ENCODE data around the gene PDE1A.

GRCh38 chr2:182324665-182325064, 102.2 kb downstream of the PDE1A start:
- TF ChIP-seq CTCF (IDR thresholded peaks at IDR 0.05) (peak in 1 of 6 experiments; percentile 22), POLR2A (IDR thresholded peaks at IDR 0.05) (peak in 1 of 2 donors; percentile 55)

All from thyroid gland (tissue), 4 donors.